Measurements from ENCODE around the gene PRR16. TPM values are rescaled to one million over a fixed set of nuclear protein-coding genes. Genes with fewer than 3 reads are reported as not detected.
"Not testable (repeated sequence)": the region's sequence is repeated elsewhere in the genome, so short reads cannot be mapped to it uniquely, and the experiment has no call there.

Gene PRR16
- not detected for total RNA-seq

GRCh38 chr5:120463991-120464626 is at the start of gene PRR16:
Gene PRR16, plus strand, starts transcription at chr5:120464300.
- Mint-ChIP-seq H3K9me3 (no peaks in the 10 kb centered on the region), H3K36me3 (ENCODE audit: low read depth) (no peaks in the 10 kb centered on the region), H3K4me1 (ENCODE audit: low read depth) (peaks cover 11% of the 10 kb centered on the region), H3K27me3 (ENCODE audit: low read depth) (peaks cover 32% of the 10 kb centered on the region), H3K4me3 (peak within 1 kb of the TSS; percentile 48), H3K27ac (no peak within 1 kb of the TSS)
- intact Hi-C loops (cut with micrococcal nuclease) = no loop called here
- peak; percentile 9 for DNase-seq
- CTCF ChIA-PET = interaction anchor here (0.6 kb wide), 1 partner anchor 104 kb away, joined by 4 read pairs; no protein-coding TSS in a partner anchor

- H3K27me3 Mint-ChIP-seq (ENCODE audit: low read depth) = no peaks in the 10 kb centered on the region
- no peak for DNase-seq
- intact Hi-C loops (cut with micrococcal nuclease) = no loop called here
- peaks cover 4% of the 10 kb centered on the region for H3K9me3 Mint-ChIP-seq
- no peaks in the 10 kb centered on the region for H3K4me1 Mint-ChIP-seq (ENCODE audit: low read depth)
- CTCF ChIA-PET = interaction anchor here (0.7 kb wide), 1 partner anchor 256 kb away, joined by 3 read pairs; no protein-coding TSS in a partner anchor
- H3K4me3 Mint-ChIP-seq = no peak overlapping the region
- H3K36me3 Mint-ChIP-seq (ENCODE audit: low read depth) = no peaks in the 10 kb centered on the region
- H3K27ac Mint-ChIP-seq = no peak overlapping the region
These were observed 48.1 kb upstream of the PRR16 start for GRCh38 chr5:120415985-120416384.

- no peak for DNase-seq
- H3K36me3 Mint-ChIP-seq (ENCODE audit: low read depth) = no peaks in the 10 kb centered on the region
- CTCF ChIA-PET = no interaction called here
- H3K9me3 Mint-ChIP-seq = peaks cover 2% of the 10 kb centered on the region
- H3K27ac Mint-ChIP-seq = no peak overlapping the region
- H3K27me3 Mint-ChIP-seq (ENCODE audit: low read depth) = no peaks in the 10 kb centered on the region
- intact Hi-C loops (cut with micrococcal nuclease) = no loop called here
- no peak overlapping the region for H3K4me3 Mint-ChIP-seq
- no peaks in the 10 kb centered on the region for H3K4me1 Mint-ChIP-seq (ENCODE audit: low read depth)
These were observed 45.0 kb upstream of the PRR16 start for GRCh38 chr5:120419127-120419526.

- H3K4me1 Mint-ChIP-seq (ENCODE audit: low read depth); H3K36me3 Mint-ChIP-seq (ENCODE audit: low read depth); H3K27me3 Mint-ChIP-seq (ENCODE audit: low read depth); intact Hi-C loops (cut with micrococcal nuclease); H3K27ac Mint-ChIP-seq; CTCF ChIA-PET; DNase-seq; H3K4me3 Mint-ChIP-seq: not testable (repeated sequence)
- peaks cover 11% of the 10 kb centered on the region for H3K9me3 Mint-ChIP-seq
These were observed 37.3 kb upstream of the PRR16 start for GRCh38 chr5:120426633-120427275.

- CTCF ChIA-PET = interaction anchor here (1.2 kb wide), 1 partner anchor 22 kb away, joined by 3 read pairs; no protein-coding TSS in a partner anchor
These were observed 33.5 kb upstream of the PRR16 start for GRCh38 chr5:120430572-120430971.

GRCh38 chr5:120432861-120433260 is 31.2 kb upstream of the PRR16 start:
- Mint-ChIP-seq H3K4me1 (ENCODE audit: low read depth) (no peaks in the 10 kb centered on the region), H3K27ac (no peak overlapping the region), H3K36me3 (ENCODE audit: low read depth) (no peaks in the 10 kb centered on the region), H3K27me3 (ENCODE audit: low read depth) (no peaks in the 10 kb centered on the region), H3K9me3 (peaks cover 11% of the 10 kb centered on the region), H3K4me3 (no peak overlapping the region)
- intact Hi-C loops (cut with micrococcal nuclease) = no loop called here
- no peak for DNase-seq
- CTCF ChIA-PET = no interaction called here

More at GRCh38 chr5:120430572-120430971, 33.5 kb upstream of the PRR16 start:
- no peak for DNase-seq
- Mint-ChIP-seq H3K9me3 (peaks cover 11% of the 10 kb centered on the region), H3K27me3 (ENCODE audit: low read depth) (no peaks in the 10 kb centered on the region), H3K4me1 (ENCODE audit: low read depth) (no peaks in the 10 kb centered on the region), H3K4me3 (no peak overlapping the region), H3K27ac (no peak overlapping the region), H3K36me3 (ENCODE audit: low read depth) (no peaks in the 10 kb centered on the region)
- intact Hi-C loops (cut with micrococcal nuclease) = no loop called here

- no peak for DNase-seq
- H3K9me3 Mint-ChIP-seq = peaks cover 10% of the 10 kb centered on the region
- CTCF ChIA-PET = no interaction called here
- no peaks in the 10 kb centered on the region for H3K27me3 Mint-ChIP-seq (ENCODE audit: low read depth)
- H3K36me3 Mint-ChIP-seq (ENCODE audit: low read depth) = no peaks in the 10 kb centered on the region
- H3K4me1 Mint-ChIP-seq (ENCODE audit: low read depth) = no peaks in the 10 kb centered on the region
- H3K27ac Mint-ChIP-seq = no peak overlapping the region
- H3K4me3 Mint-ChIP-seq = no peak overlapping the region
- intact Hi-C loops (cut with micrococcal nuclease) = no loop called here
These were observed 29.0 kb upstream of the PRR16 start for GRCh38 chr5:120435129-120435528.

GRCh38 chr5:120436996-120437395 is 27.1 kb upstream of the PRR16 start:
- intact Hi-C loops (cut with micrococcal nuclease) = no loop called here
- no peaks in the 10 kb centered on the region for H3K27me3 Mint-ChIP-seq (ENCODE audit: low read depth)
- H3K27ac Mint-ChIP-seq = no peak overlapping the region
- H3K36me3 Mint-ChIP-seq (ENCODE audit: low read depth) = no peaks in the 10 kb centered on the region
- CTCF ChIA-PET = no interaction called here
- H3K4me3 Mint-ChIP-seq = no peak overlapping the region
- H3K9me3 Mint-ChIP-seq = no peaks in the 10 kb centered on the region
- no peak for DNase-seq
- no peaks in the 10 kb centered on the region for H3K4me1 Mint-ChIP-seq (ENCODE audit: low read depth)

- intact Hi-C loops (cut with micrococcal nuclease) = no loop called here
- Mint-ChIP-seq H3K4me3 (no peak overlapping the region), H3K9me3 (no peaks in the 10 kb centered on the region), H3K27ac (no peak overlapping the region), H3K36me3 (ENCODE audit: low read depth) (no peaks in the 10 kb centered on the region), H3K4me1 (ENCODE audit: low read depth) (no peaks in the 10 kb centered on the region), H3K27me3 (ENCODE audit: low read depth) (no peaks in the 10 kb centered on the region)
- CTCF ChIA-PET = no interaction called here
- no peak for DNase-seq
These were observed 21.4 kb upstream of the PRR16 start for GRCh38 chr5:120442694-120443093.

- Mint-ChIP-seq H3K27me3 (ENCODE audit: low read depth) (no peaks in the 10 kb centered on the region), H3K9me3 (no peaks in the 10 kb centered on the region), H3K4me3 (no peak overlapping the region), H3K36me3 (ENCODE audit: low read depth) (no peaks in the 10 kb centered on the region), H3K4me1 (ENCODE audit: low read depth) (no peaks in the 10 kb centered on the region), H3K27ac (no peak overlapping the region)
- intact Hi-C loops (cut with micrococcal nuclease) = no loop called here
- CTCF ChIA-PET = no interaction called here
- no peak for DNase-seq
These were observed 20.5 kb upstream of the PRR16 start for GRCh38 chr5:120443607-120444006.

GRCh38 chr5:120446068-120446492 is 18.0 kb upstream of the PRR16 start:
- Mint-ChIP-seq H3K9me3 (no peaks in the 10 kb centered on the region), H3K27ac (no peak overlapping the region), H3K27me3 (ENCODE audit: low read depth) (no peaks in the 10 kb centered on the region), H3K4me3 (no peak overlapping the region), H3K4me1 (ENCODE audit: low read depth) (no peaks in the 10 kb centered on the region), H3K36me3 (ENCODE audit: low read depth) (no peaks in the 10 kb centered on the region)
- intact Hi-C loops (cut with micrococcal nuclease) = no loop called here
- CTCF ChIA-PET = no interaction called here
- DNase-seq = no peak

GRCh38 chr5:120446901-120447300 is 17.2 kb upstream of the PRR16 start:
- CTCF ChIA-PET = no interaction called here
- no peak overlapping the region for H3K27ac Mint-ChIP-seq

GRCh38 chr5:120447706-120448239 is 16.3 kb upstream of the PRR16 start:
- no peak overlapping the region for H3K27ac Mint-ChIP-seq
- CTCF ChIA-PET = no interaction called here
- H3K27me3 Mint-ChIP-seq (ENCODE audit: low read depth) = no peaks in the 10 kb centered on the region
- no peak overlapping the region for H3K4me3 Mint-ChIP-seq
- intact Hi-C loops (cut with micrococcal nuclease) = no loop called here
- no peak for DNase-seq
- no peaks in the 10 kb centered on the region for H3K9me3 Mint-ChIP-seq
- H3K36me3 Mint-ChIP-seq (ENCODE audit: low read depth) = no peaks in the 10 kb centered on the region
- H3K4me1 Mint-ChIP-seq (ENCODE audit: low read depth) = no peaks in the 10 kb centered on the region

More at GRCh38 chr5:120446901-120447300, 17.2 kb upstream of the PRR16 start:
- no peaks in the 10 kb centered on the region for H3K36me3 Mint-ChIP-seq (ENCODE audit: low read depth)
- intact Hi-C loops (cut with micrococcal nuclease) = no loop called here
- no peaks in the 10 kb centered on the region for H3K9me3 Mint-ChIP-seq
- no peaks in the 10 kb centered on the region for H3K27me3 Mint-ChIP-seq (ENCODE audit: low read depth)
- no peak overlapping the region for H3K4me3 Mint-ChIP-seq
- DNase-seq = no peak
- H3K4me1 Mint-ChIP-seq (ENCODE audit: low read depth) = no peaks in the 10 kb centered on the region

All from activated naive CD4-positive, alpha-beta T cell treated with anti-CD3 and anti-CD28 coated beads for 36 hours (primary cell).